ENCODE results near the gene PCDHGC4.

The PCDHGC4 gene

GRCh38 chr5:141484641-141485311 lies at the start of gene PCDHGC4:
Gene PCDHGC4, plus strand, starts transcription at chr5:141485030. Its CDS starts 144 bp downstream, at chr5:141485174.
- DNase-seq (ENCODE audit: low read depth in 2 of 2) = no peak

- no peak for DNase-seq (ENCODE audit: low read depth in 2 of 2)
Measured at GRCh38 chr5:141437221-141437620, 47.6 kb upstream of the PCDHGC4 start.

GRCh38 chr5:141439411-141440141 lies 45.3 kb upstream of the PCDHGC4 start:
- no peak for DNase-seq (ENCODE audit: low read depth in 2 of 2)

GRCh38 chr5:141440341-141440740 lies 44.5 kb upstream of the PCDHGC4 start:
- no peak for DNase-seq (ENCODE audit: low read depth in 2 of 2)

- DNase-seq (ENCODE audit: low read depth in 2 of 2) = no peak
Measured at GRCh38 chr5:141441571-141442170, 43.2 kb upstream of the PCDHGC4 start.

- DNase-seq (ENCODE audit: low read depth in 2 of 2) = no peak
Measured at GRCh38 chr5:141465351-141465750, 19.5 kb upstream of the PCDHGC4 start.

- DNase-seq (ENCODE audit: low read depth in 2 of 2) = peak; percentile 91
Measured at GRCh38 chr5:141475625-141476131, 9.2 kb upstream of the PCDHGC4 start, which contains the start of gene PCDHGC3. Gene PCDHGC3, plus strand, starts transcription at chr5:141475966. Its CDS starts 151 bp downstream, at chr5:141476117.

GRCh38 chr5:141476132-141476911 lies 8.5 kb upstream of the PCDHGC4 start:
- DNase-seq (ENCODE audit: low read depth in 2 of 2) = peak in 1 of 2 experiments; percentile 58

GRCh38 chr5:141477044-141477575 lies 7.7 kb upstream of the PCDHGC4 start:
- DNase-seq (ENCODE audit: low read depth in 2 of 2) = no peak

GRCh38 chr5:141477815-141478214 lies 7.0 kb upstream of the PCDHGC4 start:
- DNase-seq (ENCODE audit: low read depth in 2 of 2) = no peak

GRCh38 chr5:141478321-141478945 lies 6.4 kb upstream of the PCDHGC4 start:
- DNase-seq (ENCODE audit: low read depth in 2 of 2) = no peak

GRCh38 chr5:141479776-141480175 lies 5.1 kb upstream of the PCDHGC4 start:
- DNase-seq (ENCODE audit: low read depth in 2 of 2) = no peak

GRCh38 chr5:141483902-141484301 lies 928 bp upstream of the PCDHGC4 start:
- DNase-seq (ENCODE audit: low read depth in 2 of 2) = no peak

GRCh38 chr5:141484310-141484640 lies 555 bp upstream of the PCDHGC4 start:
- no peak for DNase-seq (ENCODE audit: low read depth in 2 of 2)

- no peak for DNase-seq (ENCODE audit: low read depth in 2 of 2)
Measured at GRCh38 chr5:141485321-141486055, 658 bp downstream of the PCDHGC4 start.

- no peak for DNase-seq (ENCODE audit: low read depth in 2 of 2)
Measured at GRCh38 chr5:141486091-141486490, 1.3 kb downstream of the PCDHGC4 start.

GRCh38 chr5:141487131-141487530 lies 2.3 kb downstream of the PCDHGC4 start:
- no peak for DNase-seq (ENCODE audit: low read depth in 2 of 2)

- peak; percentile 57 to 60 for DNase-seq (ENCODE audit: low read depth in 2 of 2)
Measured at GRCh38 chr5:141488591-141489561, 4.0 kb downstream of the PCDHGC4 start, which contains the start of gene PCDHGC5. Gene PCDHGC5, plus strand, starts transcription at chr5:141489081. Its CDS starts 160 bp downstream, at chr5:141489241.

- DNase-seq (ENCODE audit: low read depth in 2 of 2) = no peak
Measured at GRCh38 chr5:141489841-141490240, 5.0 kb downstream of the PCDHGC4 start.

Data from fibroblast of skin of left biceps (primary cell).